ENCODE measurements around the gene GRID1.

Gene GRID1

DNA sequence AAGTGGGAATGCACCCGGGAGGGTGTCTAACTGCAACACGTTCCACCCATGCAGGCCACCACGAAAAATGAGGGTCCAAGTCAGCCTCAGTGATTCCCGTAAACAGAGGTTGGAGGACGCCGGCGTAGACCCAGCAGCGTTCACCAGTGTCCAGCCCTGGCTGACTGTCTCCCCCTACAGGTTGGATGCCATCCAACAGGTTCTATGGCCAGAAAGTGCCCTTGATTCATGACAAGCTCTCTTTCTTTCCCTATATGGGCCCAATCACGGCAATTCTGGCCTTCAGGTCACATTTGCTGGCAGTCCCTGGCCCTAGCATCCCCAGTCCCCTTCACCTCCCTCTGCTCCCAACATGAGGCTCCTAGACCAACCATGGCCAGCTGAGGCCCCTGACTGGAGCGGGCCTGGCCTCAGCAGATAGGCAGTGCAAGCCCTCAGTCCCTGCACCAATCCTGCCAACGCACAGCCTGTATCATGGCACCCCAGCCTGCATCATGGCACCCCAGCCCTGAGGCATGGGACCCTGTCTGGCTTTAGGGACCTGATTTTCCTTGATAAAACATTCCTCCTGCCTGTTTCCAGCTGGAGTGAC lies 227.4 kb downstream of the GRID1 start:
- H4K5ac ChIP-seq (ENCODE audit: low read length): no peak overlapping the region
- H3K23ac ChIP-seq (ENCODE audit: low read length): no peak overlapping the region
- no peak overlapping the region for H2AK5ac ChIP-seq (ENCODE audit: low read length)
- no peak overlapping the region for H3K27ac ChIP-seq (ENCODE audit: low read depth, low read length)
- no peak overlapping the region for H3K56ac ChIP-seq (ENCODE audit: low read length)
- H3K27me3 ChIP-seq (ENCODE audit: insufficient read depth, low read length, poor library complexity): no peaks in the 10 kb centered on the region
- WGBS (ENCODE audit: extremely low coverage, insufficient coverage, low lambda C conversion rate): no CpG with 5 or more reads among the region's 11 CpGs
- no peak overlapping the region for H2BK15ac ChIP-seq (replicated peaks; ENCODE audit: low read depth)
- no peaks in the 10 kb centered on the region for H3K79me1 ChIP-seq (ENCODE audit: low read length)
- DNase-seq: peak; percentile 68
- no peaks in the 10 kb centered on the region for H3K79me2 ChIP-seq (ENCODE audit: control insufficient read depth, insufficient read depth, low read length)
- H4K8ac ChIP-seq (ENCODE audit: low read depth, low read length): no peak overlapping the region
- H3K4me2 ChIP-seq (ENCODE audit: low read length): no peak overlapping the region
- no peak overlapping the region for H2BK120ac ChIP-seq (ENCODE audit: low read depth, low read length)
- no peaks in the 10 kb centered on the region for H3K36me3 ChIP-seq (ENCODE audit: control insufficient read depth, insufficient read depth, low read length)
- H3K18ac ChIP-seq (ENCODE audit: low read length): no peak overlapping the region
- no peak overlapping the region for H3K4ac ChIP-seq (ENCODE audit: low read depth, low read length)
- no peak overlapping the region for H3K9ac ChIP-seq (ENCODE audit: low read length)
- no peak overlapping the region for H3K4me3 ChIP-seq (ENCODE audit: low read length)
- no peak overlapping the region for H2BK5ac ChIP-seq (ENCODE audit: low read length)
- H3K4me1 ChIP-seq (ENCODE audit: control insufficient read depth, low read depth, low read length): no peaks in the 10 kb centered on the region

DNA sequence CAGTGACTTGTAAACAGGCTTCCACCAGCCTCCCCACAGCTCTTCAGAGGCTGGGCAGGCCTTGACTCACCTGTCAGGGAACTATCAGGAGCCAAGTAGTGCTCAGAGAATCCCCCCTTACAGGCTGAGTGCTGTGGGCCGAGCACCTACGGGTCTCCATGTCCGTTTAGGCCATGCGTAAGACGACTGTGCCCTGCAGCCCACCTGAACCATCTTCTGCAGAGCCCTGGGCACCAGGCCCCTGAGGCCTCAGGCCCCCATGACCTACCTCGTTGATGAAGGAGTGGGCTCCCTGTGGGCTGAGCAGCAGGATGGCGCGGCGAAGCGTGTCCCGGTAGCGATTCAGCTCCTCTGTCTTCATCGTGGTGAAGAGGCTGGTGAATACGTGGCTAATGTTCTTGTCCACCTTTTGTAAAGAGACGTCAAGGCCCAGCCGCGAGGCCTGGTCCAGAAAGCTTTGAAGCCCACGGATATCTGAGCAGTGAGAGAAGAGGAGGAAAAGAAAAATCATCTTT lies 228.0 kb downstream of the GRID1 start:
- Histone ChIP-seq H3K23ac (ENCODE audit: low read length) (no peak overlapping the region), H3K4ac (ENCODE audit: low read depth, low read length) (no peak overlapping the region), H3K79me2 (ENCODE audit: control insufficient read depth, insufficient read depth, low read length) (no peaks in the 10 kb centered on the region), H3K9ac (ENCODE audit: low read length) (no peak overlapping the region), H2BK5ac (ENCODE audit: low read length) (no peak overlapping the region), H3K4me3 (ENCODE audit: low read length) (no peak overlapping the region), H3K18ac (ENCODE audit: low read length) (no peak overlapping the region), H2BK15ac (replicated peaks; ENCODE audit: low read depth) (no peak overlapping the region), H3K27me3 (ENCODE audit: insufficient read depth, low read length, poor library complexity) (no peaks in the 10 kb centered on the region), H3K27ac (ENCODE audit: low read depth, low read length) (no peak overlapping the region), H3K56ac (ENCODE audit: low read length) (no peak overlapping the region), H3K4me2 (ENCODE audit: low read length) (no peak overlapping the region), H3K4me1 (ENCODE audit: control insufficient read depth, low read depth, low read length) (no peaks in the 10 kb centered on the region), H3K79me1 (ENCODE audit: low read length) (no peaks in the 10 kb centered on the region), H2BK120ac (ENCODE audit: low read depth, low read length) (no peak overlapping the region), H2AK5ac (ENCODE audit: low read length) (no peak overlapping the region), H4K5ac (ENCODE audit: low read length) (no peak overlapping the region), H3K36me3 (ENCODE audit: control insufficient read depth, insufficient read depth, low read length) (no peaks in the 10 kb centered on the region), H4K8ac (ENCODE audit: low read depth, low read length) (no peak overlapping the region)
- no peak for DNase-seq
- no CpG with 5 or more reads among the region's 18 CpGs for WGBS (ENCODE audit: extremely low coverage, insufficient coverage, low lambda C conversion rate)

DNA sequence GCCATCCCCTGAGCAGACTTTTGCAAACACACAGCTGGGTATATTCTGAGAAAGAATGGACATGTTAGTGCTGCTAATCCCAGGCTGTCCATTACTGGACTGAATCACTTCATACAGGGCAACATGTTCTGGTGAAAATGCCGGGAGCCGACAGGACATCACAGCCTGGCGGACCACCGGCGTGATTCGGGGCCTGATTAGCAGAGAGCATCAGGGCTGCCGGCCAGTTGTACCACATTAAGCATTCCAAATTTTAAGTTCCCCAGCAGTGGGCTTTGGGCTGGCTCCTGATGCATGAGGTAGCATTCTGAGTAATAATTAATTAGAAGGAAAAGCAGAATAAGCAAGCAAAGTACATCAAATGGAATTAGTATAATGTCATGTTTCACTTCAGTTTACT lies 229.0 kb downstream of the GRID1 start:
- no peak overlapping the region for H3K56ac ChIP-seq (ENCODE audit: low read length)
- no peak for DNase-seq
- no peak overlapping the region for H4K8ac ChIP-seq (ENCODE audit: low read depth, low read length)
- no peak overlapping the region for H2BK120ac ChIP-seq (ENCODE audit: low read depth, low read length)
- no peak overlapping the region for H3K18ac ChIP-seq (ENCODE audit: low read length)
- H3K9ac ChIP-seq (ENCODE audit: low read length): no peak overlapping the region
- H4K5ac ChIP-seq (ENCODE audit: low read length): no peak overlapping the region
- H3K4ac ChIP-seq (ENCODE audit: low read depth, low read length): no peak overlapping the region
- no CpG with 5 or more reads among the region's 7 CpGs for WGBS (ENCODE audit: extremely low coverage, insufficient coverage, low lambda C conversion rate)
- H3K23ac ChIP-seq (ENCODE audit: low read length): no peak overlapping the region
- no peaks in the 10 kb centered on the region for H3K36me3 ChIP-seq (ENCODE audit: control insufficient read depth, insufficient read depth, low read length)
- H2AK5ac ChIP-seq (ENCODE audit: low read length): no peak overlapping the region
- no peak overlapping the region for H3K27ac ChIP-seq (ENCODE audit: low read depth, low read length)
- H3K27me3 ChIP-seq (ENCODE audit: insufficient read depth, low read length, poor library complexity): no peaks in the 10 kb centered on the region
- H3K4me1 ChIP-seq (ENCODE audit: control insufficient read depth, low read depth, low read length): no peaks in the 10 kb centered on the region
- H2BK15ac ChIP-seq (replicated peaks; ENCODE audit: low read depth): no peak overlapping the region
- H3K79me2 ChIP-seq (ENCODE audit: control insufficient read depth, insufficient read depth, low read length): no peaks in the 10 kb centered on the region
- H3K79me1 ChIP-seq (ENCODE audit: low read length): no peaks in the 10 kb centered on the region
- H3K4me3 ChIP-seq (ENCODE audit: low read length): no peak overlapping the region
- no peak overlapping the region for H2BK5ac ChIP-seq (ENCODE audit: low read length)
- H3K4me2 ChIP-seq (ENCODE audit: low read length): no peak overlapping the region

DNA sequence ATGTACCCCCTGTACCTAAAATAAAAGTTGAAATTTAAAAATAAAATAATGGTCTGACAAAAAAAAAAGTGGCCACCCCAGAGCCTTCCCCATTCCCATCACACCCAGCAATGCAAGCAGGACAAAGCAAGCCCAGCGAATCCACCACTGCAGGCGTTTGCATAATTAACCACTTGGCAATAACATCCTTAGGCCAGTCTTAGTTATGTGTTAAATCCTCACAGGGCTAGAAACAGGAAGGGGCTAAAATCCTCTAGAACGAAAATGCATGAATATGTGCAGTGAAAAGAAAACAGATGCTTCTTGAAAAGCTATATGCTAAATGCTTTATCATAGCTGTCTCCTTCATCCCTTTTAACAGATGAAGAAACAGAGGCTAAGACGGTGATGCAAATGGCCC lies 229.7 kb downstream of the GRID1 start:
- Histone ChIP-seq H3K23ac (ENCODE audit: low read length) (no peak overlapping the region), H3K79me1 (ENCODE audit: low read length) (no peaks in the 10 kb centered on the region), H3K56ac (ENCODE audit: low read length) (no peak overlapping the region), H3K4me2 (ENCODE audit: low read length) (no peak overlapping the region), H2BK120ac (ENCODE audit: low read depth, low read length) (no peak overlapping the region), H4K8ac (ENCODE audit: low read depth, low read length) (no peak overlapping the region), H2BK5ac (ENCODE audit: low read length) (no peak overlapping the region), H3K9ac (ENCODE audit: low read length) (no peak overlapping the region), H2AK5ac (ENCODE audit: low read length) (no peak overlapping the region), H3K4ac (ENCODE audit: low read depth, low read length) (no peak overlapping the region), H3K79me2 (ENCODE audit: control insufficient read depth, insufficient read depth, low read length) (no peaks in the 10 kb centered on the region), H3K18ac (ENCODE audit: low read length) (no peak overlapping the region), H3K4me1 (ENCODE audit: control insufficient read depth, low read depth, low read length) (no peaks in the 10 kb centered on the region), H3K4me3 (ENCODE audit: low read length) (no peak overlapping the region), H3K27ac (ENCODE audit: low read depth, low read length) (no peak overlapping the region), H3K27me3 (ENCODE audit: insufficient read depth, low read length, poor library complexity) (no peaks in the 10 kb centered on the region), H4K5ac (ENCODE audit: low read length) (no peak overlapping the region), H2BK15ac (replicated peaks; ENCODE audit: low read depth) (no peak overlapping the region), H3K36me3 (ENCODE audit: control insufficient read depth, insufficient read depth, low read length) (no peaks in the 10 kb centered on the region)
- WGBS (ENCODE audit: extremely low coverage, insufficient coverage, low lambda C conversion rate): no CpG with 5 or more reads among the region's 4 CpGs
- no peak for DNase-seq

DNA sequence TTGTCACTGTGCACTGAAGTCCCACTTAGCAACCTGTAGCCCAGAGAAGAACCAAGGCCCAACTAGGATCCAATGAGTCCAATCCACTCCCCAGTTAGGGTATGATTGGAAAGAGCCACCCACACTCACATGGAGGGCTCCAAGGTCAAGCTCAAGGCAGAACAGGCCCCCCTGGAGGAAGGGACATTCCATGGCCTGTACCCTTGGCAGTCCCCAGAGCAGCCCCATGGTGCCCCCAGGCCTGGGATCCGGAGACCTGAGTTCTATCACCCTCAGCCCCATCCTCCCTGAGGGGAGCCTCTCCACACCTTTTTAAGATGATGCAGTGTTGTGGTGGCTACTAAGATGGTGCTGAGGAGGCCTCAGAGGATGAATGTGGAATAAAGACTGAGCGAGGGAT lies 231.4 kb downstream of the GRID1 start:
- Histone ChIP-seq H3K36me3 (ENCODE audit: control insufficient read depth, insufficient read depth, low read length) (no peaks in the 10 kb centered on the region), H2BK15ac (replicated peaks; ENCODE audit: low read depth) (no peak overlapping the region), H3K23ac (ENCODE audit: low read length) (no peak overlapping the region), H3K79me1 (ENCODE audit: low read length) (no peaks in the 10 kb centered on the region), H3K4me1 (ENCODE audit: control insufficient read depth, low read depth, low read length) (no peaks in the 10 kb centered on the region), H2BK5ac (ENCODE audit: low read length) (no peak overlapping the region), H3K18ac (ENCODE audit: low read length) (no peak overlapping the region), H4K8ac (ENCODE audit: low read depth, low read length) (no peak overlapping the region), H3K27me3 (ENCODE audit: insufficient read depth, low read length, poor library complexity) (no peaks in the 10 kb centered on the region), H2AK5ac (ENCODE audit: low read length) (no peak overlapping the region), H2BK120ac (ENCODE audit: low read depth, low read length) (no peak overlapping the region), H3K4me3 (ENCODE audit: low read length) (no peak overlapping the region), H3K79me2 (ENCODE audit: control insufficient read depth, insufficient read depth, low read length) (no peaks in the 10 kb centered on the region), H3K4ac (ENCODE audit: low read depth, low read length) (no peak overlapping the region), H3K27ac (ENCODE audit: low read depth, low read length) (no peak overlapping the region), H3K4me2 (ENCODE audit: low read length) (no peak overlapping the region), H3K56ac (ENCODE audit: low read length) (no peak overlapping the region), H3K9ac (ENCODE audit: low read length) (no peak overlapping the region), H4K5ac (ENCODE audit: low read length) (no peak overlapping the region)
- WGBS (ENCODE audit: extremely low coverage, insufficient coverage, low lambda C conversion rate): no CpG with 5 or more reads among the region's 2 CpGs
- no peak for DNase-seq
